ENCODE data around the gene SFSWAP.

The SFSWAP gene

DNA sequence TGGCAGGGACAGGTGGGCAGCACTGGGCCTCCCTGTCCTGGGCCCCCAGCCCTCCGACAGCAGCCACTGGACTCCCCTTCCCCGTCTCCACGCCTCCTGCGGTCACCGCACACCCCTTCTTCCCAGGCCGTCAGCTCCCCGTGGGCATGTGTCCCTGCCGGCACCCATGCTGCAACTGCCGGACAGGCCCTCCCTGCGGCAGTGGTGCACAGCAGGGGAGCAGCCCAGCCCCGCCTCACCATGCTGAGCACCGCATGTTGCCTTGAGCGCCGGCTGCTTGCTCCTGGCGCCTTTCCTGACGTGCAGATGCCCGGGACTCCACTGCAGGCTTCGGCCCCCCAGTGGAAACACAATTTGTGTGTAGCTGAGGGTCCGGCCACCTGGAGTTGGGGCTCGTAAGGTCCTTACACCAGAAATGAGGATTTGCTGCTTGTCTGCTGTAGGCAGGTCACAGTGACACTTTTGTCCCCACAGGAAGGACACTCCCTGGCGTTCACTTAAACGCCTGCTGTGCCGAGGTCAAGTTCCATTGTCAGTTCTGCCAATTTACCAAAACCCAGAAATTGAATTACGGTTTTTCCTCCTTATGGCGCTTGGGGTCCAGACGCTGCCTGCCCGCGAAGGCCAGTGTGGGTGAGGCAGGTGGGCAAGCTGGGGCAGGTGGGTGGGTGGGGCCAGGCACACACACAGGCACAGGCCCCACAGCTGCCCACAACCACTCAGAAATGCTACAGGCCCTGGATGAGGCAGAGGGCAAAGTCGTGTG is 89.1 kb downstream of the SFSWAP start:
- H3K27ac ChIP-seq (ENCODE audit: low read depth, low read length), result no peak overlapping the region
- no peak overlapping the region for H4K5ac ChIP-seq (ENCODE audit: low read length)
- no peak overlapping the region for H2BK120ac ChIP-seq (ENCODE audit: low read depth, low read length)
- no peak overlapping the region for H3K56ac ChIP-seq (ENCODE audit: low read length)
- no peak overlapping the region for H3K4me3 ChIP-seq (ENCODE audit: low read length)
- H3K27me3 ChIP-seq (ENCODE audit: insufficient read depth, low read length, poor library complexity), result no peaks in the 10 kb centered on the region
- no peak overlapping the region for H3K4ac ChIP-seq (ENCODE audit: low read depth, low read length)
- H3K23ac ChIP-seq (ENCODE audit: low read length), result no peak overlapping the region
- no peaks in the 10 kb centered on the region for H3K79me2 ChIP-seq (ENCODE audit: control insufficient read depth, insufficient read depth, low read length)
- no peak overlapping the region for H2AK5ac ChIP-seq (ENCODE audit: low read length)
- no peaks in the 10 kb centered on the region for H3K36me3 ChIP-seq (ENCODE audit: control insufficient read depth, insufficient read depth, low read length)
- no peak for DNase-seq
- no CpG with 5 or more reads among the region's 29 CpGs for WGBS (ENCODE audit: extremely low coverage, insufficient coverage, low lambda C conversion rate)
- H3K18ac ChIP-seq (ENCODE audit: low read length), result no peak overlapping the region
- no peak overlapping the region for H2BK5ac ChIP-seq (ENCODE audit: low read length)
- H3K4me2 ChIP-seq (ENCODE audit: low read length), result no peak overlapping the region
- H2BK15ac ChIP-seq (replicated peaks; ENCODE audit: low read depth), result no peak overlapping the region
- H3K9ac ChIP-seq (ENCODE audit: low read length), result no peak overlapping the region
- H4K8ac ChIP-seq (ENCODE audit: low read depth, low read length), result no peak overlapping the region
- H3K4me1 ChIP-seq (ENCODE audit: control insufficient read depth, low read depth, low read length), result peaks cover 5% of the 10 kb centered on the region
- H3K79me1 ChIP-seq (ENCODE audit: low read length), result no peaks in the 10 kb centered on the region

DNA sequence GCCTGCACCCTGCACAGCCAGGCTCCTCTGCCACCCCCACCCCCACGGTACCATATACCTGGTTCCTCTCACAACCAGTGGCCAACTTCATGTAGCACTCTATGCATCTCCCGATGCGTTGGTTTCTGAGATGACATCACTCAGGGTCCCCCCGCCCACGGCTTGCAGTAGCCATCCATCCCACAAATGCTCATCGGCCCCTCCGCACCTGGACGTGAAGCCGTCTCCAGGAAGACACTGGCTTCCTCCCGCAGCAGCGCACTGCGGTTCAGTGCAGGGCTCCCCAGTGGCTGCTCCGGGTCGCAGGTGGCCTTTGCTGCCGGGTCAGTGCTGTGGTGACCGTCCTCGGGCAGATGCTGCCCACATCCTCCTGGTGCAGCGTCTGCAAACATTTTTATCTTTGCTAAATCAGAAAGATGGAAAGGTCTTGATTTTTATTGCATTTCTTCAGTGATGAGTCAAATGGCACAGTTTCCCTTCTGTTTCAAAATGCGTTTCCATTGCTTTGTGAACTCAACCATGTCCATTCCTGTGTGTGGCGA is 89.8 kb downstream of the SFSWAP start:
- Histone ChIP-seq H3K4me1 (ENCODE audit: control insufficient read depth, low read depth, low read length) (no peaks in the 10 kb centered on the region), H3K27me3 (ENCODE audit: insufficient read depth, low read length, poor library complexity) (no peaks in the 10 kb centered on the region), H2BK15ac (replicated peaks; ENCODE audit: low read depth) (no peak overlapping the region), H2AK5ac (ENCODE audit: low read length) (no peak overlapping the region), H3K9ac (ENCODE audit: low read length) (no peak overlapping the region), H2BK120ac (ENCODE audit: low read depth, low read length) (no peak overlapping the region), H3K4me3 (ENCODE audit: low read length) (no peak overlapping the region), H3K56ac (ENCODE audit: low read length) (no peak overlapping the region), H4K8ac (ENCODE audit: low read depth, low read length) (no peak overlapping the region), H3K23ac (ENCODE audit: low read length) (no peak overlapping the region), H3K27ac (ENCODE audit: low read depth, low read length) (no peak overlapping the region), H4K5ac (ENCODE audit: low read length) (no peak overlapping the region), H3K4ac (ENCODE audit: low read depth, low read length) (no peak overlapping the region), H3K79me1 (ENCODE audit: low read length) (no peaks in the 10 kb centered on the region), H3K79me2 (ENCODE audit: control insufficient read depth, insufficient read depth, low read length) (no peaks in the 10 kb centered on the region), H3K18ac (ENCODE audit: low read length) (no peak overlapping the region), H3K4me2 (ENCODE audit: low read length) (no peak overlapping the region), H3K36me3 (ENCODE audit: control insufficient read depth, insufficient read depth, low read length) (no peaks in the 10 kb centered on the region), H2BK5ac (ENCODE audit: low read length) (no peak overlapping the region)
- DNase-seq, result no peak
- WGBS (ENCODE audit: extremely low coverage, insufficient coverage, low lambda C conversion rate), result no CpG with 5 or more reads among the region's 20 CpGs

DNA sequence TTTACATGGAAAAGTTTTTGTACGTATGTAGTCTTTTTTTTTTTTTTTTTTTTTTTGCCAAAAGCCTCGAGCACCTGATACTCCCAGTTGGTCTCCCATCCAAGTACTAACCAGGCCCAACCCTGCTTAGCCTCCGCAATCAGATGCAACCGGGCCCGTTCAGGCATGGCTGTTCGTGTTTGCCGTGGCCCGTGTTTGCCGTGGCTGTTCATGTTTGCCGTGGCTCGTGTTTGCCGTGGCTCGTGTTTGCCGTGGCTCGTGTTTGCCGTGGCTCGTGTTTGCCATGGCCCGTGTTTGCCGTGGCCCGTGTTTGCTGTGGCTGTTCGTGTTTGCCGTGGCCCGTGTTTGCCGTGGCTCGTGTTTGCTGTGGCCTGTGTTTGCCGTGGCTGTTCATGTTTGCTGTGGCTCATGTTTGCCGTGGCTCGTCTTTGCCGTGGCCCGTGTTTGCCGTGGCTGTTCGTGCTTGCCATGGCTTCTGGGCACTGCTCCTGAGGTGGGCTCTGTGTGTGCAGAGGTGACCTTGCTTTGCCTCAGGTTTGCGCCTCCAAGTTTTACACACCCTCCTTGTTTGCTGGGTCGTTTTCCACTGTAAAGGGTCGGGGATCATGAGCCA is 90.5 kb downstream of the SFSWAP start:
- Histone ChIP-seq H2BK120ac (ENCODE audit: low read depth, low read length) (no peak overlapping the region), H3K36me3 (ENCODE audit: control insufficient read depth, insufficient read depth, low read length) (no peaks in the 10 kb centered on the region), H2BK15ac (replicated peaks; ENCODE audit: low read depth) (no peak overlapping the region), H3K9ac (ENCODE audit: low read length) (no peak overlapping the region), H3K23ac (ENCODE audit: low read length) (no peak overlapping the region), H4K8ac (ENCODE audit: low read depth, low read length) (no peak overlapping the region), H4K5ac (ENCODE audit: low read length) (no peak overlapping the region), H3K4me1 (ENCODE audit: control insufficient read depth, low read depth, low read length) (no peaks in the 10 kb centered on the region), H3K27ac (ENCODE audit: low read depth, low read length) (no peak overlapping the region), H3K18ac (ENCODE audit: low read length) (no peak overlapping the region), H3K27me3 (ENCODE audit: insufficient read depth, low read length, poor library complexity) (no peaks in the 10 kb centered on the region), H2AK5ac (ENCODE audit: low read length) (no peak overlapping the region), H3K56ac (ENCODE audit: low read length) (no peak overlapping the region), H3K4me2 (ENCODE audit: low read length) (no peak overlapping the region), H2BK5ac (ENCODE audit: low read length) (no peak overlapping the region), H3K4me3 (ENCODE audit: low read length) (no peak overlapping the region), H3K79me1 (ENCODE audit: low read length) (no peaks in the 10 kb centered on the region), H3K4ac (ENCODE audit: low read depth, low read length) (no peak overlapping the region), H3K79me2 (ENCODE audit: control insufficient read depth, insufficient read depth, low read length) (no peaks in the 10 kb centered on the region)
- WGBS (ENCODE audit: extremely low coverage, insufficient coverage, low lambda C conversion rate), result no CpG with 5 or more reads among the region's 35 CpGs
- DNase-seq, result no peak

DNA sequence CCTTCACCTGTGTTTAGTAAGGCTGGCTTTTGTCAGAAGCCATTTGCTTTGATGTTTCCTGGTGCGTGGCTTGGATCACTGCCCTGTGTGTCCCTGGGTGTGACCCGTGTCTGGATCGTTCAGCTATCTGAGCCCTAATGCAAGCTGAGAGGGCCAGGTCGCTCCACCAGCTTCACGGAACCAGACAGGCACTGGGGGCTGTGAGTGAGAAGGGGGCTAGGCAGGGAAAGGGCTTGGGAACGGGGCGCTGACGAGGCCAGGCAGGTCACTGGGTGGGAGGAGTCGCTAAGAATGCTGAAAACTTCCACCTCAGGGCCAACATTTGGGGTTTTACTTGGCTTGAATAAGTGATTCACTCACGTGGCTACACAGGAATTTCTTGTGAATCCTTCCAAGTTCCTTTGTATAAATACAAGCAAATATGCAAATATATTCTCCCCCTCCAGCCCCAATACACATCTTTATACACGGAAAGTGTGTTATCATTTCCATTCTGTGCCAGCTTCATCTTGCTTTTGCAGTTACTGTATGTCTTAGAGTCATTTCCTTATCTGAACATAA is 93.2 kb downstream of the SFSWAP start:
- Histone ChIP-seq H3K4me3 (ENCODE audit: low read length) (no peak overlapping the region), H3K4me1 (ENCODE audit: control insufficient read depth, low read depth, low read length) (no peaks in the 10 kb centered on the region), H2BK5ac (ENCODE audit: low read length) (no peak overlapping the region), H3K79me1 (ENCODE audit: low read length) (no peaks in the 10 kb centered on the region), H3K18ac (ENCODE audit: low read length) (no peak overlapping the region), H3K23ac (ENCODE audit: low read length) (no peak overlapping the region), H2AK5ac (ENCODE audit: low read length) (no peak overlapping the region), H2BK120ac (ENCODE audit: low read depth, low read length) (no peak overlapping the region), H3K36me3 (ENCODE audit: control insufficient read depth, insufficient read depth, low read length) (no peaks in the 10 kb centered on the region), H3K79me2 (ENCODE audit: control insufficient read depth, insufficient read depth, low read length) (no peaks in the 10 kb centered on the region), H4K5ac (ENCODE audit: low read length) (no peak overlapping the region), H3K4ac (ENCODE audit: low read depth, low read length) (no peak overlapping the region), H3K27ac (ENCODE audit: low read depth, low read length) (no peak overlapping the region), H3K56ac (ENCODE audit: low read length) (no peak overlapping the region), H3K4me2 (ENCODE audit: low read length) (no peak overlapping the region), H4K8ac (ENCODE audit: low read depth, low read length) (no peak overlapping the region), H3K27me3 (ENCODE audit: insufficient read depth, low read length, poor library complexity) (no peaks in the 10 kb centered on the region), H2BK15ac (replicated peaks; ENCODE audit: low read depth) (no peak overlapping the region), H3K9ac (ENCODE audit: low read length) (no peak overlapping the region)
- no CpG with 5 or more reads among the region's 11 CpGs for WGBS (ENCODE audit: extremely low coverage, insufficient coverage, low lambda C conversion rate)
- DNase-seq, result no peak

DNA sequence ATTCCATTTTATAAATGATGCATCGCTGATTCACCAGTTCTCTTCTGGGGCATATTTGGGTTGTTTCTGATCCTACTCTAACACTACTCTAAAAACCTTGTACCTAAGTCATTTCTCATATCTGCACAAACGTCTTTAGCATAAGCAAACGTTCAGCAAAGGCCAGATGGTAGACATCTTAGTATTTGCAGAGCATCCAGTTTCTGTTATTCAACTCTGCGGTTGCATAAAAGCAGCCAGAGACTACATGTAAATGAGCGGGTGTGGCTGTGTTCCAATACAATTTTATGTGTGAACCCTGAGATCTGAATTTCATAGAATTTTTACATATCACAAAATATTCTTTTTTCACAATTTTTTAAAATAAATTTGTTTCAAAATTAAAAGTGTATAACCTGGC is 94.5 kb downstream of the SFSWAP start:
- Histone ChIP-seq H2BK15ac (replicated peaks; ENCODE audit: low read depth) (no peak overlapping the region), H3K79me2 (ENCODE audit: control insufficient read depth, insufficient read depth, low read length) (no peaks in the 10 kb centered on the region), H4K8ac (ENCODE audit: low read depth, low read length) (no peak overlapping the region), H3K4me1 (ENCODE audit: control insufficient read depth, low read depth, low read length) (no peaks in the 10 kb centered on the region), H3K18ac (ENCODE audit: low read length) (no peak overlapping the region), H3K36me3 (ENCODE audit: control insufficient read depth, insufficient read depth, low read length) (no peaks in the 10 kb centered on the region), H2AK5ac (ENCODE audit: low read length) (no peak overlapping the region), H3K23ac (ENCODE audit: low read length) (no peak overlapping the region), H3K27ac (ENCODE audit: low read depth, low read length) (no peak overlapping the region), H2BK5ac (ENCODE audit: low read length) (no peak overlapping the region), H3K4ac (ENCODE audit: low read depth, low read length) (no peak overlapping the region), H4K5ac (ENCODE audit: low read length) (no peak overlapping the region), H2BK120ac (ENCODE audit: low read depth, low read length) (no peak overlapping the region), H3K56ac (ENCODE audit: low read length) (no peak overlapping the region), H3K27me3 (ENCODE audit: insufficient read depth, low read length, poor library complexity) (no peaks in the 10 kb centered on the region), H3K4me3 (ENCODE audit: low read length) (no peak overlapping the region), H3K79me1 (ENCODE audit: low read length) (no peaks in the 10 kb centered on the region), H3K9ac (ENCODE audit: low read length) (no peak overlapping the region), H3K4me2 (ENCODE audit: low read length) (no peak overlapping the region)
- WGBS (ENCODE audit: extremely low coverage, insufficient coverage, low lambda C conversion rate), result no CpG with 5 or more reads among the region's 5 CpGs
- DNase-seq, result no peak

Data from mesendoderm (in vitro differentiated cells).